ENCODE measurements around the gene PPP6R3. TPM values are rescaled to one million over a fixed set of nuclear protein-coding genes. Genes with fewer than 3 reads are reported as not detected.

PPP6R3 gene
- total and polyA plus RNA-seq, 2 of the 13 experiments (the other 11 are each of a cell fraction or from before 2014, with no cell fraction given): 41.2 to 83.4 TPM

DNA sequence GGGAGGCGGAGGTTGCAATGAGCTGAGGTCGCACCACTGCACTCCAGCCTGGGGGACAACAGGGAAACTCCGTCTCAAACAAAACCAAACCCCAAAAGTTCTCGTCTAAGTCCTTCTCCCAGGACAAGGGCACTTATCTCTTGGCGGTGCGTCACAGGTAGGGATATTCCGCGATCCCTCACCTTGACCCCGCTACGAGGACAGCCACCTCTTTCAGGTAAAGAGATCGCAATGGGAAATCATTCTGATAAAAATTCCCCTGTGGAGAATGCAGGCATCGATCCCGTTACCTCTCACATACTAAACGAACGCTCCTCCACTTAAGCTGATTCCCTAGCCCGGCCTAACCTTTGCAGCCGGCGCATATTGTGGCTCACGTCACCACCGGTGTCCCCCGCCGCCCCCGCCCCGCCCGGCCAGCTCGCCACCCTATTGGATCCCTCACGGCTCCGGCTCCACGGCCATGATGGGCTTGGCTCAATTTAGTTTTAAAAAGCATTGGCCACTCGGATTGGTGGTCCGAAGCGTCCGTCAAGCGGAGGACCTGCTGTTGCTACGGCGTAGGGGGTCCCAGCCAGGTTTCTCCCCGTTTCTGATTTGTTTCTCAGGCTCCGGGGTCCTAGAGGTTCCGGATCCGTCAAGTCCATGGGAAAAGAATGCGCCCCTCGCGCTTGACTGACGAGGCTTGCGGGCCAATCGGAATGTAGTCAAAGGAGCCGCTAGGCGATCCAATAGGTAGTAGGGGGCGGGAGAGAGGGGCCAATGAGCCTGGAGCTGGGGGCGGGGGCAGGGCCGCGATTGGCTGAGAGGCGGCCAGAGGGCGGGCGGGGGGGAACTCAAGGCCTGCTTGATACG, 439 bp upstream of the PPP6R3 start (continued):
- peak; percentile 21; the same call in 1 of the 2 replicates for TF ChIP-seq RFX1 (IDR thresholded peaks at IDR 0.05)
- TF ChIP-seq SMAD3 (CRISPR knock-in tag; IDR thresholded peaks at IDR 0.05): peak; percentile 74; the same call in 1 of the 2 replicates
- TF ChIP-seq, protein P1, sequence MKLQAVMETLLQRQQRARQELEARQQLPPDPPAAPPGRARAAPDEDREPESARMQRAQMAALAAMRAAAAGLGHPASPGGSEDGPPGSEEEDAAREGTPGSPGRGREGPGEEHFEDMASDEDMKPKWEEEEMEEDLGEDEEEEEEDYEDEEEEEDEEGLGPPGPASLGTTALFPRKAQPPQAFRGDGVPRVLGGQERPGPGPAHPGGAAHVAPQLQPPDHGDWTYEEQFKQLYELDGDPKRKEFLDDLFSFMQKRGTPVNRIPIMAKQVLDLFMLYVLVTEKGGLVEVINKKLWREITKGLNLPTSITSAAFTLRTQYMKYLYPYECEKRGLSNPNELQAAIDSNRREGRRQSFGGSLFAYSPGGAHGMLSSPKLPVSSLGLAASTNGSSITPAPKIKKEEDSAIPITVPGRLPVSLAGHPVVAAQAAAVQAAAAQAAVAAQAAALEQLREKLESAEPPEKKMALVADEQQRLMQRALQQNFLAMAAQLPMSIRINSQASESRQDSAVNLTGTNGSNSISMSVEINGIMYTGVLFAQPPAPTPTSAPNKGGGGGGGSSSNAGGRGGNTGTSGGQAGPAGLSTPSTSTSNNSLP (IDR thresholded peaks at IDR 0.05; ENCODE audit: low read depth, low read length): peak; percentile 94
- TF ChIP-seq, protein P2, sequence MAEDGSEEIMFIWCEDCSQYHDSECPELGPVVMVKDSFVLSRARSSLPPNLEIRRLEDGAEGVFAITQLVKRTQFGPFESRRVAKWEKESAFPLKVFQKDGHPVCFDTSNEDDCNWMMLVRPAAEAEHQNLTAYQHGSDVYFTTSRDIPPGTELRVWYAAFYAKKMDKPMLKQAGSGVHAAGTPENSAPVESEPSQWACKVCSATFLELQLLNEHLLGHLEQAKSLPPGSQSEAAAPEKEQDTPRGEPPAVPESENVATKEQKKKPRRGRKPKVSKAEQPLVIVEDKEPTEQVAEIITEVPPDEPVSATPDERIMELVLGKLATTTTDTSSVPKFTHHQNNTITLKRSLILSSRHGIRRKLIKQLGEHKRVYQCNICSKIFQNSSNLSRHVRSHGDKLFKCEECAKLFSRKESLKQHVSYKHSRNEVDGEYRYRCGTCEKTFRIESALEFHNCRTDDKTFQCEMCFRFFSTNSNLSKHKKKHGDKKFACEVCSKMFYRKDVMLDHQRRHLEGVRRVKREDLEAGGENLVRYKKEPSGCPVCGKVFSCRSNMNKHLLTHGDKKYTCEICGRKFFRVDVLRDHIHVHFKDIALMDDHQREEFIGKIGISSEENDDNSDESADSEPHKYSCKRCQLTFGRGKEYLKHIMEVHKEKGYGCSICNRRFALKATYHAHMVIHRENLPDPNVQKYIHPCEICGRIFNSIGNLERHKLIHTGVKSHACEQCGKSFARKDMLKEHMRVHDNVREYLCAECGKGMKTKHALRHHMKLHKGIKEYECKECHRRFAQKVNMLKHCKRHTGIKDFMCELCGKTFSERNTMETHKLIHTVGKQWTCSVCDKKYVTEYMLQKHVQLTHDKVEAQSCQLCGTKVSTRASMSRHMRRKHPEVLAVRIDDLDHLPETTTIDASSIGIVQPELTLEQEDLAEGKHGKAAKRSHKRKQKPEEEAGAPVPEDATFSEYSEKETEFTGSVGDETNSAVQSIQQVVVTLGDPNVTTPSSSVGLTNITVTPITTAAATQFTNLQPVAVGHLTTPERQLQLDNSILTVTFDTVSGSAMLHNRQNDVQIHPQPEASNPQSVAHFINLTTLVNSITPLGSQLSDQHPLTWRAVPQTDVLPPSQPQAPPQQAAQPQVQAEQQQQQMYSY (CRISPR knock-in tag; IDR thresholded peaks at IDR 0.05): peak; percentile 25; the same call in 1 of the 2 replicates
- TF ChIP-seq CHCHD3 (CRISPR knock-in tag; IDR thresholded peaks at IDR 0.05): no peak
- peak; percentile 82 for TF ChIP-seq HDAC2 (CRISPR knock-in tag; IDR thresholded peaks at IDR 0.05)
- no peak for TF ChIP-seq SRF (IDR thresholded peaks at IDR 0.05; ENCODE audit: low read depth, low read length)
- TF ChIP-seq NFYB (CRISPR knock-in tag; IDR thresholded peaks at IDR 0.05): peak; percentile 81
- 0 out of 2 replicates have a peak, but pooled peaks have one; percentile 48 for TF ChIP-seq ZNF33B (CRISPR knock-in tag; IDR thresholded peaks at IDR 0.05)
- TF ChIP-seq, protein P3, sequence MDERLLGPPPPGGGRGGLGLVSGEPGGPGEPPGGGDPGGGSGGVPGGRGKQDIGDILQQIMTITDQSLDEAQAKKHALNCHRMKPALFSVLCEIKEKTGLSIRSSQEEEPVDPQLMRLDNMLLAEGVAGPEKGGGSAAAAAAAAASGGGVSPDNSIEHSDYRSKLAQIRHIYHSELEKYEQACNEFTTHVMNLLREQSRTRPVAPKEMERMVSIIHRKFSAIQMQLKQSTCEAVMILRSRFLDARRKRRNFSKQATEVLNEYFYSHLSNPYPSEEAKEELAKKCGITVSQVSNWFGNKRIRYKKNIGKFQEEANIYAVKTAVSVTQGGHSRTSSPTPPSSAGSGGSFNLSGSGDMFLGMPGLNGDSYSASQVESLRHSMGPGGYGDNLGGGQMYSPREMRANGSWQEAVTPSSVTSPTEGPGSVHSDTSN (CRISPR knock-in tag; IDR thresholded peaks at IDR 0.05): peak; percentile 92
- TF ChIP-seq ATAD3A (CRISPR knock-in tag; IDR thresholded peaks at IDR 0.05): no peak
- TF ChIP-seq RXRA (CRISPR knock-in tag; IDR thresholded peaks at IDR 0.05): peak; percentile 98
- TF ChIP-seq ESRRA (CRISPR knock-in tag; IDR thresholded peaks at IDR 0.05; ENCODE audit: low read depth): peak; percentile 95
- no peak for TF ChIP-seq CHD4 (IDR thresholded peaks at IDR 0.05; ENCODE audit: borderline replicate concordance, low read length)
- TF ChIP-seq, protein P4, sequence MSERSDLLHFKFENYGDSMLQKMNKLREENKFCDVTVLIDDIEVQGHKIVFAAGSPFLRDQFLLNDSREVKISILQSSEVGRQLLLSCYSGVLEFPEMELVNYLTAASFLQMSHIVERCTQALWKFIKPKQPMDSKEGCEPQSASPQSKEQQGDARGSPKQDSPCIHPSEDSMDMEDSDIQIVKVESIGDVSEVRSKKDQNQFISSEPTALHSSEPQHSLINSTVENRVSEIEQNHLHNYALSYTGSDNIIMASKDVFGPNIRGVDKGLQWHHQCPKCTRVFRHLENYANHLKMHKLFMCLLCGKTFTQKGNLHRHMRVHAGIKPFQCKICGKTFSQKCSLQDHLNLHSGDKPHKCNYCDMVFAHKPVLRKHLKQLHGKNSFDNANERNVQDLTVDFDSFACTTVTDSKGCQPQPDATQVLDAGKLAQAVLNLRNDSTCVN (CRISPR knock-in tag; IDR thresholded peaks at IDR 0.05; ENCODE audit: borderline replicate concordance): peak; percentile 63
- TF ChIP-seq FOXK1 (CRISPR knock-in tag; IDR thresholded peaks at IDR 0.05; ENCODE audit: borderline replicate concordance, low read depth): peak; percentile 65; the same call in 1 of the 2 replicates
- peak; percentile 28; the same call in 1 of the 2 replicates for TF ChIP-seq KDM5A (IDR thresholded peaks at IDR 0.05; ENCODE audit: borderline replicate concordance, low read length)
- TF ChIP-seq, protein P5, sequence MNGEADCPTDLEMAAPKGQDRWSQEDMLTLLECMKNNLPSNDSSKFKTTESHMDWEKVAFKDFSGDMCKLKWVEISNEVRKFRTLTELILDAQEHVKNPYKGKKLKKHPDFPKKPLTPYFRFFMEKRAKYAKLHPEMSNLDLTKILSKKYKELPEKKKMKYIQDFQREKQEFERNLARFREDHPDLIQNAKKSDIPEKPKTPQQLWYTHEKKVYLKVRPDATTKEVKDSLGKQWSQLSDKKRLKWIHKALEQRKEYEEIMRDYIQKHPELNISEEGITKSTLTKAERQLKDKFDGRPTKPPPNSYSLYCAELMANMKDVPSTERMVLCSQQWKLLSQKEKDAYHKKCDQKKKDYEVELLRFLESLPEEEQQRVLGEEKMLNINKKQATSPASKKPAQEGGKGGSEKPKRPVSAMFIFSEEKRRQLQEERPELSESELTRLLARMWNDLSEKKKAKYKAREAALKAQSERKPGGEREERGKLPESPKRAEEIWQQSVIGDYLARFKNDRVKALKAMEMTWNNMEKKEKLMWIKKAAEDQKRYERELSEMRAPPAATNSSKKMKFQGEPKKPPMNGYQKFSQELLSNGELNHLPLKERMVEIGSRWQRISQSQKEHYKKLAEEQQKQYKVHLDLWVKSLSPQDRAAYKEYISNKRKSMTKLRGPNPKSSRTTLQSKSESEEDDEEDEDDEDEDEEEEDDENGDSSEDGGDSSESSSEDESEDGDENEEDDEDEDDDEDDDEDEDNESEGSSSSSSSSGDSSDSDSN (CRISPR knock-in tag; IDR thresholded peaks at IDR 0.05): peak; percentile 52; the same call in 1 of the 2 replicates
- peak; percentile 56; the same call in 1 of the 2 replicates for TF ChIP-seq SNAI1 (CRISPR knock-in tag; IDR thresholded peaks at IDR 0.05; ENCODE audit: borderline replicate concordance)
